ENCODE measurements around the gene HCFC1R1. TPM values are rescaled to one million over a fixed set of nuclear protein-coding genes. Genes with fewer than 3 reads are reported as not detected.

HCFC1R1 gene
- polyA plus RNA-seq, 6 donors from 2014 or later, result 7.6 to 21.4 (median 15.4) TPM

GRCh38 chr16:2977440-2977839 is 46.3 kb downstream of the HCFC1R1 start:
- peaks cover 4% of the 10 kb centered on the region in 3 donors for H3K27me3 Mint-ChIP-seq
- H3K4me3 Mint-ChIP-seq, result peak overlapping the region in 2 of 8 donors; percentile 36 to 46
- peaks cover 11 to 21% (median 13%) of the 10 kb centered on the region in 3 donors for H3K4me1 Mint-ChIP-seq
- ATAC-seq (ENCODE audit: low read depth in 2 of 2) (no peak), DNase-seq (no peak)
- no peaks in the 10 kb centered on the region for H3K36me3 Mint-ChIP-seq
- H3K9me3 Mint-ChIP-seq, result no peaks in the 10 kb centered on the region
- H3K27ac Mint-ChIP-seq, result no peak overlapping the region

DNA sequence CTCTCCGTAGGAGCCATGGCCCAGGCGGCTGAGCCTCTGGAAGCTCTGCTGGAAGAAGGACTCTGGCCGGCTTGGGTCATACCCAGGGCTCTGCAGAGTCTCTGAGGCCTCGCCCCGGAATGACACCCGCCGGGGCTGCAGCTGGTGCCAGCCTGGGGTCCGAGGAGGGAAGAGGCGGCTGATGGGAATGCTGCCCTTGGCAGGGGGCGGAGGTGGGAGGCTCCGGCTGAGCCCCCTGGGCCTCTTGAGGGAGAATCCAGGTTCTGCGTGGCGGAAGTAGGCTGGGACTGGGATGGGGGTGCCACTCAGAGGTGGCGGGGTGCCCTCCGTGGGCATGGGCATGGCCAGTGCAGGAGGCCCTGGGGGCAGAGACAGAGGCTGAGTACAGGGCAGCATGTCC is 47.1 kb downstream of the HCFC1R1 start:
- Mint-ChIP-seq H3K4me3 (peak overlapping the region in 1 of 8 donors; percentile 46), H3K27ac (no peak overlapping the region), H3K36me3 (no peaks in the 10 kb centered on the region), H3K27me3 (peaks cover 4 to 11% (median 11%) of the 10 kb centered on the region in 3 donors), H3K4me1 (peaks cover 10 to 16% (median 13%) of the 10 kb centered on the region in 3 donors), H3K9me3 (no peaks in the 10 kb centered on the region)
- ATAC-seq (ENCODE audit: low read depth in 2 of 2), result no peak
- DNase-seq, result no peak

DNA sequence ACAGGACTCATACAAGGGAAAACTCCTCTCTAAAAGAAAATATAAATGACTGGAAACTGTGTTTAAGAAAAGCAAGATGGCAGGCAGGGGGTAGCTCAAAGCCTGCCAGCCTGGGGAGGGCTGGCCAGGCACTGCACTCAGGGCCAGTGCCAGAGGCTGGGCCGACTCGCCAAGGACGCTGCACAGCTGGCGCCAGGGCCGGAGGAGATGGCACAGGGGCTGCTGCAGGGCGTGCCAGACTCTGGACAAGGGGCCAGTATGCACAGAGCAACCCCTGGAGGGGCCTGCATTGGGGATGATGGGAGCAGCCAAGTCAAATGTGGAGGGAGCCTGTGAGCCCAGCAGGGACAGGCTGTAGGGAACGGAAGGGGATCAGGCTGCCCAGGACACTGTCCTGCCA is 47.5 kb downstream of the HCFC1R1 start:
- H3K4me1 Mint-ChIP-seq, result peaks cover 7 to 11% (median 11%) of the 10 kb centered on the region in 3 donors
- ATAC-seq (ENCODE audit: low read depth in 2 of 2) (no peak), DNase-seq (no peak)
- H3K9me3 Mint-ChIP-seq, result no peaks in the 10 kb centered on the region
- H3K36me3 Mint-ChIP-seq, result no peaks in the 10 kb centered on the region
- H3K4me3 Mint-ChIP-seq, result no peak overlapping the region
- peak overlapping the region in 1 of 6 donors; percentile 9 for H3K27ac Mint-ChIP-seq
- peaks cover 4 to 15% (median 12%) of the 10 kb centered on the region in 3 donors for H3K27me3 Mint-ChIP-seq

GRCh38 chr16:2975161-2975795 is 48.5 kb downstream of the HCFC1R1 start:
- Mint-ChIP-seq H3K4me3 (no peak overlapping the region), H3K36me3 (no peaks in the 10 kb centered on the region), H3K27ac (no peak overlapping the region), H3K27me3 (peaks cover 4 to 20% (median 18%) of the 10 kb centered on the region in 3 donors), H3K4me1 (peaks cover 7 to 20% (median 11%) of the 10 kb centered on the region in 3 donors), H3K9me3 (no peaks in the 10 kb centered on the region)
- DNase-seq (no peak), ATAC-seq (ENCODE audit: low read depth in 2 of 2) (no peak)

DNA sequence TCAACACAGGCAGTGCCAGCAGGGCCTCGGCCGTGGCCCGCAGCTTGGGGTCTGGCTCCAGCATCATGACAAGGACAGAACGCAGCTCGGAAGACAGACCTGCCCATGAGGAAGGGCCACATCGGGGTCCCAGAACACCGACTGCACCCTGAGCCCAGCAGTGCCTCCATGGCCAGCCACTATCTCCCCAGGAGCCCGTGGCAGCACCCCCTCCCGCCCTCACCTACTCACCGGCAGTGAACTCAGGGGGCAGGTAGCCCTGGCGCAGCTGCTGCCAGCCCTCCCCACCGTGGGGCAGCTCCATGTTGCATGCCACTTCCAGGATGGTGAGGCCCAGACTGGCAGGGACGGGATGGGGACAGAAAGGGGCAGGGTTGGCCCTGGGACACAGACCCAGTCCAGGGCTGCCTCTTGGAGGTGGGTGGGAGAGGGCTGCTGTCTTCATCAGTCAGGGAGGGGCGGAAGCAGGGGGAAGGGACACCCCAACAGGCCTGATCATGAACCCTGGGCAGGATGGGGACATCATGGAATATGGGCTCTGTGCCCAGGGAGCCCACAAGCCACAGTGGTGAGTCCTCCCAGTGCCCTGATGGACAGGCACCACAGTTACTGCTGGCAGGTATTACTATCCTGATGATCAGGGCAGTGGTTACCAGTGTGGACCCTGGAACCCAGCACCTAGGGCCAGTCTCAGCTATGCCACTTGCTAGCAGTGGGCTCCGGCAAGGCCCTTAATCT is 49.3 kb downstream of the HCFC1R1 start:
- H3K36me3 Mint-ChIP-seq, result no peaks in the 10 kb centered on the region
- H3K27ac Mint-ChIP-seq, result no peak overlapping the region
- no peaks in the 10 kb centered on the region for H3K9me3 Mint-ChIP-seq
- peak overlapping the region in 1 of 8 donors; percentile 33 for H3K4me3 Mint-ChIP-seq
- ATAC-seq (ENCODE audit: low read depth in 2 of 2) (no peak), DNase-seq (no peak)
- H3K4me1 Mint-ChIP-seq, result peaks cover 4 to 21% (median 8%) of the 10 kb centered on the region in 3 donors
- H3K27me3 Mint-ChIP-seq, result peaks cover 4 to 20% (median 18%) of the 10 kb centered on the region in 3 donors

- Mint-ChIP-seq H3K4me3 (no peak overlapping the region), H3K36me3 (no peaks in the 10 kb centered on the region), H3K27ac (no peak overlapping the region), H3K27me3 (peaks cover 4 to 20% (median 19%) of the 10 kb centered on the region in 3 donors), H3K4me1 (peaks cover 5 to 22% (median 10%) of the 10 kb centered on the region in 3 donors), H3K9me3 (no peaks in the 10 kb centered on the region)
- DNase-seq, result no peak
- no peak for ATAC-seq (ENCODE audit: low read depth in 2 of 2)
These were observed 50.0 kb downstream of the HCFC1R1 start for GRCh38 chr16:2973605-2974318.

- no peak overlapping the region for H3K27ac Mint-ChIP-seq
- peaks cover 11 to 26% (median 20%) of the 10 kb centered on the region in 3 donors for H3K27me3 Mint-ChIP-seq
- H3K36me3 Mint-ChIP-seq, result no peaks in the 10 kb centered on the region
- H3K4me1 Mint-ChIP-seq, result peaks cover 12 to 29% (median 17%) of the 10 kb centered on the region in 3 donors
- DNase-seq (no peak), ATAC-seq (ENCODE audit: low read depth in 2 of 2) (no peak)
- no peaks in the 10 kb centered on the region for H3K9me3 Mint-ChIP-seq
- H3K4me3 Mint-ChIP-seq, result no peak overlapping the region
These were observed 50.6 kb downstream of the HCFC1R1 start for GRCh38 chr16:2973093-2973492.

Other genes starting within 250 kb of the HCFC1R1 start
- 100 to 1,000 TPM; 159 to 241 (median 203) TPM for gene ELOB, start 246.7 kb downstream of the HCFC1R1 start, polyA plus RNA-seq (ENCODE audit: low read depth in 6 of 6)
- not detected for gene PRSS33, start 236.4 kb downstream of the HCFC1R1 start, polyA plus RNA-seq (ENCODE audit: low read depth in 6 of 6)
- not detected for gene PRSS41, start 225.5 kb downstream of the HCFC1R1 start, polyA plus RNA-seq (ENCODE audit: low read depth in 6 of 6)
- 1 to 10 TPM in 4 of 6 donors, under 1 TPM in 1, not detected in 1; 0.51 to 4.4 (median 1.9) TPM for gene PRSS21, start 206.7 kb downstream of the HCFC1R1 start, polyA plus RNA-seq (ENCODE audit: low read depth in 6 of 6)
- gene ZG16B, start 193.6 kb downstream of the HCFC1R1 start, polyA plus RNA-seq (ENCODE audit: low read depth in 6 of 6), result not detected
- not detected for gene PRSS22, start 165.8 kb downstream of the HCFC1R1 start, polyA plus RNA-seq (ENCODE audit: low read depth in 6 of 6)
- gene FLYWCH2, start 140.7 kb downstream of the HCFC1R1 start, polyA plus RNA-seq (ENCODE audit: low read depth in 6 of 6), result 10 to 100 TPM; 15.6 to 22.6 (median 18.9) TPM
- gene FLYWCH1, start 112.0 kb downstream of the HCFC1R1 start, polyA plus RNA-seq (ENCODE audit: low read depth in 6 of 6), result 10 to 100 TPM in 3 of 6 donors, 1 to 10 TPM in 3; 6.3 to 13.4 (median 9.5) TPM
- gene KREMEN2, start 59.7 kb downstream of the HCFC1R1 start, polyA plus RNA-seq (ENCODE audit: low read depth in 6 of 6), result 1 to 10 TPM in 3 of 6 donors, under 1 TPM in 2, not detected in 1; 0.25 to 4.4 (median 1.2) TPM
- 1 to 10 TPM in 3 of 6 donors, under 1 TPM in 2, not detected in 1; 0.43 to 1.3 (median 1.1) TPM for gene PAQR4, start 54.6 kb downstream of the HCFC1R1 start, polyA plus RNA-seq (ENCODE audit: low read depth in 6 of 6)
- under 1 TPM in 4 of 6 donors, not detected in 2; 0.45 to 0.88 (median 0.62) TPM for gene PKMYT1, start 43.5 kb downstream of the HCFC1R1 start, polyA plus RNA-seq (ENCODE audit: low read depth in 6 of 6)
- not detected for gene CLDN9, start 11.0 kb downstream of the HCFC1R1 start, polyA plus RNA-seq (ENCODE audit: low read depth in 6 of 6)
- not detected for gene CLDN6, start 5.8 kb downstream of the HCFC1R1 start, polyA plus RNA-seq (ENCODE audit: low read depth in 6 of 6)
- gene TNFRSF12A, start 3.6 kb downstream of the HCFC1R1 start, polyA plus RNA-seq (ENCODE audit: low read depth in 6 of 6), result not detected
- 10 to 100 TPM; 35.7 to 75.7 (median 48.3) TPM for gene THOC6, start 93 bp upstream of the HCFC1R1 start, polyA plus RNA-seq (ENCODE audit: low read depth in 6 of 6)
- gene BICDL2, start 13.0 kb upstream of the HCFC1R1 start, polyA plus RNA-seq (ENCODE audit: low read depth in 6 of 6), result not detected
- gene MMP25, start 22.6 kb upstream of the HCFC1R1 start, polyA plus RNA-seq (ENCODE audit: low read depth in 6 of 6), result under 1 TPM in 2 of 6 donors, not detected in 4; 0.29 to 0.55 TPM
- 10 to 100 TPM in 2 of 6 donors, 1 to 10 TPM in 4; 3.0 to 15.0 (median 6.2) TPM for gene IL32, start 41.7 kb upstream of the HCFC1R1 start, polyA plus RNA-seq (ENCODE audit: low read depth in 6 of 6)
- gene ZSCAN10, start 75.4 kb upstream of the HCFC1R1 start, polyA plus RNA-seq (ENCODE audit: low read depth in 6 of 6), result not detected
- under 1 TPM in 1 of 6 donors, not detected in 5; 0.47 TPM for gene ZNF205, start 88.6 kb upstream of the HCFC1R1 start, polyA plus RNA-seq (ENCODE audit: low read depth in 6 of 6)
- gene ZNF213, start 111.1 kb upstream of the HCFC1R1 start, polyA plus RNA-seq (ENCODE audit: low read depth in 6 of 6), result 1 to 10 TPM in 4 of 6 donors, under 1 TPM in 1, not detected in 1; 0.38 to 2.7 (median 1.6) TPM
- not detected for gene OR1F1, start 164.3 kb upstream of the HCFC1R1 start, polyA plus RNA-seq (ENCODE audit: low read depth in 6 of 6)
- 10 to 100 TPM in 4 of 6 donors, 1 to 10 TPM in 2; 5.4 to 13.8 (median 11.0) TPM for gene ZNF200, start 211.2 kb upstream of the HCFC1R1 start, polyA plus RNA-seq (ENCODE audit: low read depth in 6 of 6)
- under 1 TPM in 1 of 6 donors, not detected in 5; 0.25 TPM for gene MEFV, start 232.7 kb upstream of the HCFC1R1 start, polyA plus RNA-seq (ENCODE audit: low read depth in 6 of 6)